K562 (cell line): ENCODE measurements around the gene FTH1. TPM values are rescaled to one million over a fixed set of nuclear protein-coding genes. Genes with fewer than 3 reads are reported as not detected.

ENCODE experiments used
- ARHGAP35 ChIP-seq: fragments of 450-650 bp; IDR thresholded peaks from 2 replicates; pipeline ENCODE4 v1.6.1; 2018; ENCODE audit not compliant: partially characterized antibody
- HOMEZ ChIP-seq: fragments of 250-450 bp; sonication (Bioruptor Pico); IDR thresholded peaks from 2 replicates; pipeline ENCODE4 v1.4.0; 2020; ENCODE audit warnings: mild to moderate bottlenecking, moderate library complexity
- KDM5B ChIP-seq: fragments of 200-600 bp; sonication (generic); IDR thresholded peaks from 2 replicates; pipeline ENCODE4 v1.6.1; 2012; ENCODE audit warnings: low read depth, mild to moderate bottlenecking, moderate library complexity, low read length, control low read depth, inconsistent platforms; ENCODE audit not compliant: insufficient replicate concordance
- MNT ChIP-seq, 2 experiments: fragments of 450-650 bp; conservative IDR thresholded peaks; 2 replicates each; pipeline ENCODE4 v1.6.1; 2017; ENCODE audit warnings: mild to moderate bottlenecking in 2 of 2, moderate library complexity in 2 of 2
- NONO ChIP-seq, 2 experiments: fragments of 200-400 bp in 1 of 2; fragments of 450-650 bp in 1 of 2; formaldehyde crosslinking in 1 of 2; IDR thresholded peaks; 2 replicates each; pipeline ENCODE4 v1.6.1; 2017; ENCODE audit warnings: low read depth in 2 of 2, mild to moderate bottlenecking in 2 of 2, moderate library complexity in 2 of 2, low read length in 1 of 2
- PURB ChIP-seq: sonication (generic); formaldehyde crosslinking; IDR thresholded peaks from 2 replicates; pipeline ENCODE4 v1.9.0; 2021; ENCODE audit warnings: low read depth, mild to moderate bottlenecking, missing genetic modification reagents
- RBFOX2 ChIP-seq: fragments of 200-400 bp; formaldehyde crosslinking; IDR thresholded peaks from 2 replicates; pipeline ENCODE4 v1.6.1; 2017; ENCODE audit warnings: low read depth, mild to moderate bottlenecking, low read length, moderate library complexity
- RCOR1 ChIP-seq, 2 experiments: IDR thresholded peaks; 2 replicates each; pipeline ENCODE4 v1.6.1; 2012; ENCODE audit warnings: low read depth in 2 of 2, low read length in 2 of 2, borderline replicate concordance in 1 of 2, improper control_type of control experiment in 1 of 2
- SAFB2 ChIP-seq: fragments of 200-400 bp; formaldehyde crosslinking; IDR thresholded peaks from 2 replicates; pipeline ENCODE4 v1.6.1; 2018; ENCODE audit warnings: borderline replicate concordance, low read length, low read depth, moderate library complexity; ENCODE audit not compliant: severe bottlenecking
- SFPQ ChIP-seq: fragments of 200-400 bp; formaldehyde crosslinking; IDR thresholded peaks from 2 replicates; pipeline ENCODE4 v1.6.1; 2017; ENCODE audit warnings: mild to moderate bottlenecking, low read depth, low read length, moderate library complexity
- SIRT6 ChIP-seq: IDR thresholded peaks from one replicate; pipeline ENCODE4 v1.6.1; 2012; ENCODE audit warnings: low read depth, mild to moderate bottlenecking, control low read depth, inconsistent platforms, low read length, moderate library complexity
- TCF7L2 ChIP-seq: fragments of 150-350 bp; IDR thresholded peaks from 2 replicates; pipeline ENCODE4 v1.6.1; 2016; ENCODE audit warnings: low read depth, mild to moderate bottlenecking, low read length, moderate library complexity
- TCFL5 ChIP-seq: fragments of 250-450 bp; sonication (Bioruptor Pico); conservative IDR thresholded peaks from 2 replicates; pipeline ENCODE4 v1.6.1; 2021; ENCODE audit warnings: mild to moderate bottlenecking, moderate library complexity, matching md5 sums
- WHSC1 ChIP-seq: IDR thresholded peaks from one replicate; pipeline ENCODE4 v1.6.1; 2012; ENCODE audit warnings: low read length, control low read depth, inconsistent platforms
- ZBTB33 ChIP-seq: sonication (generic); formaldehyde crosslinking; IDR thresholded peaks from 2 replicates; pipeline ENCODE4 v1.8.1; 2023; ENCODE audit warnings: mild to moderate bottlenecking, missing genetic modification reagents
- ZKSCAN3 ChIP-seq: fragments of 250-450 bp; sonication (Bioruptor Pico); IDR thresholded peaks from 2 replicates; pipeline ENCODE4 v1.4.0; 2020
- ZNF212 ChIP-seq: fragments of 450-650 bp; formaldehyde crosslinking; IDR thresholded peaks from 2 replicates; pipeline ENCODE4 v1.4.0; 2020; ENCODE audit warnings: mild to moderate bottlenecking
- ZNF584 ChIP-seq: fragments of 200-800 bp; sonication (Bioruptor generic); IDR thresholded peaks from 2 replicates; pipeline ENCODE4 v1.6.1; 2016; ENCODE audit warnings: low read depth, mild to moderate bottlenecking, missing genetic modification characterization, missing compliant biosample characterization
- ZNF695 ChIP-seq: fragments of 450-650 bp; formaldehyde crosslinking; IDR thresholded peaks from 2 replicates; pipeline ENCODE4 v1.4.0; 2020; ENCODE audit warnings: mild to moderate bottlenecking, moderate library complexity
- polyA plus RNA-seq, 8 experiments: library from polyadenylated mRNA; depleted of rRNA in 4 of 8; stranded (reverse) in 5 of 8; unstranded in 3 of 8; fragments of >200 nt; fragmentation: Nextera tagmentation in 2 of 8; fragmentation: Illumina TruSeq in 1 of 8; extraction: Ambion mirVana in 2 of 8; extraction: Trizol in 1 of 8; gene quantifications; 2 replicates each; pipeline versions ENCODE4 v1.2.1 to v1.2.3, GENCODE V29; 2011 to 2014; ENCODE audit warnings: inconsistent platforms in 1 of 8, missing spikeins in 1 of 8
- total RNA-seq, 7 experiments: library from RNA; depleted of rRNA in 6 of 7; stranded (reverse); fragments of >200 nt in 6 of 7; fragmentation: Illumina TruSeq in 2 of 7; extraction: Trizol in 2 of 7; gene quantifications; 2 replicates each; pipeline versions ENCODE4 v1.2.1 to v1.2.3, GENCODE V29; 2011 to 2021; ENCODE audit warnings: low replicate concordance in 1 of 7

Gene FTH1
- total and polyA plus RNA-seq, 9 of the 15 experiments (the other 6 are each of a cell fraction or from before 2014, with no cell fraction given) = 370 to 3,146 (median 802) TPM

- TF ChIP-seq HOMEZ (CRISPR knock-in tag) = no peak
- no peak for TF ChIP-seq SAFB2
- no peak for TF ChIP-seq PURB (CRISPR knock-in tag)
- no peak for TF ChIP-seq ZNF695 (CRISPR knock-in tag)
- TF ChIP-seq RCOR1 (IDR thresholded peaks at IDR 0.05; ENCODE audit: borderline replicate concordance in 1 of 2, low read depth in 2 of 2, low read length in 2 of 2) = peak in 1 of 2 experiments; percentile 92; a peak in 2 of 4 replicates
- TF ChIP-seq ZBTB33 (CRISPR knock-in tag) = no peak
- no peak for TF ChIP-seq TCF7L2
- TF ChIP-seq MNT (conservative IDR thresholded peaks at IDR 0.05) = peak in 1 of 2 experiments; percentile 36; a peak in 2 of 4 replicates
- no peak for TF ChIP-seq ARHGAP35
- TF ChIP-seq RBFOX2 = peak; percentile 82; the same call in 1 of the 2 replicates
- no peak for TF ChIP-seq NONO (IDR thresholded peaks at IDR 0.05; ENCODE audit: low read depth in 2 of 2, low read length in 1 of 2)
- TF ChIP-seq ZNF212 (CRISPR knock-in tag) = no peak
- no peak for TF ChIP-seq KDM5B
- no peak for TF ChIP-seq ZKSCAN3 (CRISPR knock-in tag)
- no peak for TF ChIP-seq WHSC1
- no peak for TF ChIP-seq SIRT6
- TF ChIP-seq ZNF584 (CRISPR knock-in tag) = peak; percentile 98
- TF ChIP-seq SFPQ = no peak
- 0 out of 2 replicates have a peak, but pooled peaks have one; percentile 38 for TF ChIP-seq TCFL5
Measured at GRCh38 chr11:61949169-61950034, 18.0 kb downstream of the FTH1 start (continued).
